ENCODE results near the gene RPL23. TPM values are rescaled to one million over a fixed set of nuclear protein-coding genes. Genes with fewer than 3 reads are reported as not detected.

The RPL23 gene
- polyA plus RNA-seq, 1 of the 3 experiments (the other 2 are of a cell fraction): 2,658 TPM

DNA sequence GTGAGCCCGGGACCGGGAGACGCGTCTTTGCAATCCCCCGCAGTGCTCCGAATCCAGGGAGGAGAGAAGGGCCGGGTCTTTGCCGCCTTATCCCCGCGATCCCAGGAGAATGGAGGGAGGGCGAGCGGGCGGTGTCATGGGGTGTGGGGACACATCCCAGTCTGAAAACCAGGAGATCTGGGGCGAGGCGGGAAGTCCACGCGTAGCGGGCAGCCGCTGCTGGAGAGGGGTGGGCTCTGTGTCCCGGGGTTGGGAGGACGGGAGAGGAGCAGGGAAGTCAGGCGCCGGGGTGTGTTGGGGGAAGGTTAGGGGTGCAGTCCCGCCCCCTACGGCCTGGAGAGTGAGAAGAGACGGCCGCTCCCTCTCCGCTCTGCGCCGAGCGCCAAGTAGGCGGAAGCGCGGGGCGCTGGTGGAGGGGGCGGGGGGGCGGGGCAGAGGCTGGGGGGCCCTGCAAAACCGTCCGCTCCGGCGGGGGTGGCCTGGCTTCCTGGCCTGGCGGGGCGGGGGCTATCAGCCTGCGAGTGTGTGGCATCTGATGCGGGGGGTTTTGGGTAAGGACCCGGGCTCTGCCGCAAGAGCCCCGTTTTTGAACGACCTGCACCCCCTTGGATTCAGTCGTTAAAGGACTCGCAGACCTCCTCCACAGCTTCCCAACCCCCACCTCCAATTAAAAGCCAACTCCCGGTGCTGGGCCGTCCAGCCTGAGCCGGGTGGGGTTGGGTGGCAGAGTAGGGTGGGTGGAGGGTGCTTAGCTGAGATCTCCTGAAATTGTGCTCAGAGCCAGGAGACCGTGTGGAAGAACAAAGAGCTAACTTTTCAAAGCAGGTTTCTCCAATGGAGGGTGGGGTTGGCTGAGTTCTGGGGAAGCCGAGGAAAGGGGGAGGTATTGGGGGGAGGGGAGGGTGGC is 17.0 kb upstream of the RPL23 start:
- TF ChIP-seq, protein P1, sequence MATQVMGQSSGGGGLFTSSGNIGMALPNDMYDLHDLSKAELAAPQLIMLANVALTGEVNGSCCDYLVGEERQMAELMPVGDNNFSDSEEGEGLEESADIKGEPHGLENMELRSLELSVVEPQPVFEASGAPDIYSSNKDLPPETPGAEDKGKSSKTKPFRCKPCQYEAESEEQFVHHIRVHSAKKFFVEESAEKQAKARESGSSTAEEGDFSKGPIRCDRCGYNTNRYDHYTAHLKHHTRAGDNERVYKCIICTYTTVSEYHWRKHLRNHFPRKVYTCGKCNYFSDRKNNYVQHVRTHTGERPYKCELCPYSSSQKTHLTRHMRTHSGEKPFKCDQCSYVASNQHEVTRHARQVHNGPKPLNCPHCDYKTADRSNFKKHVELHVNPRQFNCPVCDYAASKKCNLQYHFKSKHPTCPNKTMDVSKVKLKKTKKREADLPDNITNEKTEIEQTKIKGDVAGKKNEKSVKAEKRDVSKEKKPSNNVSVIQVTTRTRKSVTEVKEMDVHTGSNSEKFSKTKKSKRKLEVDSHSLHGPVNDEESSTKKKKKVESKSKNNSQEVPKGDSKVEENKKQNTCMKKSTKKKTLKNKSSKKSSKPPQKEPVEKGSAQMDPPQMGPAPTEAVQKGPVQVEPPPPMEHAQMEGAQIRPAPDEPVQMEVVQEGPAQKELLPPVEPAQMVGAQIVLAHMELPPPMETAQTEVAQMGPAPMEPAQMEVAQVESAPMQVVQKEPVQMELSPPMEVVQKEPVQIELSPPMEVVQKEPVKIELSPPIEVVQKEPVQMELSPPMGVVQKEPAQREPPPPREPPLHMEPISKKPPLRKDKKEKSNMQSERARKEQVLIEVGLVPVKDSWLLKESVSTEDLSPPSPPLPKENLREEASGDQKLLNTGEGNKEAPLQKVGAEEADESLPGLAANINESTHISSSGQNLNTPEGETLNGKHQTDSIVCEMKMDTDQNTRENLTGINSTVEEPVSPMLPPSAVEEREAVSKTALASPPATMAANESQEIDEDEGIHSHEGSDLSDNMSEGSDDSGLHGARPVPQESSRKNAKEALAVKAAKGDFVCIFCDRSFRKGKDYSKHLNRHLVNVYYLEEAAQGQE (IDR thresholded peaks at IDR 0.05; ENCODE audit: low read depth, low read length): no peak
- TF ChIP-seq RAD21 (IDR thresholded peaks at IDR 0.05; ENCODE audit: low read length) (no peak), NFIC (IDR thresholded peaks at IDR 0.05; ENCODE audit: borderline replicate concordance) (no peak), GATA2 (CRISPR knock-in tag; IDR thresholded peaks at IDR 0.05) (0 out of 2 replicates have a peak, but pooled peaks have one; percentile 9), EP300 (IDR thresholded peaks at IDR 0.05; ENCODE audit: borderline replicate concordance in 1 of 2, low read depth in 1 of 2, low read length in 1 of 2) (0 out of 4 replicates have a peak, but pooled peaks of 1 of the 2 experiments have one; percentile 7), MXI1 (IDR thresholded peaks at IDR 0.05; ENCODE audit: low read depth, low read length) (0 out of 2 replicates have a peak, but pooled peaks have one; percentile 7), EZH2phosphoT487 (IDR thresholded peaks at IDR 0.05; ENCODE audit: borderline replicate concordance, low read depth) (no peak), TAF1 (IDR thresholded peaks at IDR 0.05; ENCODE audit: borderline replicate concordance, low read depth, low read length) (no peak), SIN3A (IDR thresholded peaks at IDR 0.05; ENCODE audit: borderline replicate concordance, low read depth, low read length) (no peak), SMC3 (IDR thresholded peaks at IDR 0.05; ENCODE audit: low read depth, low read length) (no peak)
- TF ChIP-seq, protein P2, sequence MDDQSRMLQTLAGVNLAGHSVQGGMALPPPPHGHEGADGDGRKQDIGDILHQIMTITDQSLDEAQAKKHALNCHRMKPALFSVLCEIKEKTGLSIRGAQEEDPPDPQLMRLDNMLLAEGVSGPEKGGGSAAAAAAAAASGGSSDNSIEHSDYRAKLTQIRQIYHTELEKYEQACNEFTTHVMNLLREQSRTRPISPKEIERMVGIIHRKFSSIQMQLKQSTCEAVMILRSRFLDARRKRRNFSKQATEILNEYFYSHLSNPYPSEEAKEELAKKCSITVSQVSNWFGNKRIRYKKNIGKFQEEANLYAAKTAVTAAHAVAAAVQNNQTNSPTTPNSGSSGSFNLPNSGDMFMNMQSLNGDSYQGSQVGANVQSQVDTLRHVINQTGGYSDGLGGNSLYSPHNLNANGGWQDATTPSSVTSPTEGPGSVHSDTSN (IDR thresholded peaks at IDR 0.05): no peak
- TF ChIP-seq, protein P3, sequence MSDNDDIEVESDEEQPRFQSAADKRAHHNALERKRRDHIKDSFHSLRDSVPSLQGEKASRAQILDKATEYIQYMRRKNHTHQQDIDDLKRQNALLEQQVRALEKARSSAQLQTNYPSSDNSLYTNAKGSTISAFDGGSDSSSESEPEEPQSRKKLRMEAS (IDR thresholded peaks at IDR 0.05; ENCODE audit: low read depth): 0 out of 2 replicates have a peak, but pooled peaks have one; percentile 6
- no peaks in the 10 kb centered on the region for H3K9me2 ChIP-seq
- peaks cover 6 to 14% of the 10 kb centered on the region in 2 experiments for H3K36me3 ChIP-seq (replicated peaks in 1 of 2; ENCODE audit: control insufficient read depth in 1 of 2, insufficient read depth in 2 of 2, low read length in 1 of 2)
- no peaks in the 10 kb centered on the region for H3K27me3 ChIP-seq (ENCODE audit: insufficient read depth)
- peak overlapping the region; percentile 89 to 96 for H3K27ac ChIP-seq (ENCODE audit: low read depth in 2 of 2, low read length in 1 of 2)
- H3K4me2 ChIP-seq: peak overlapping the region; percentile 95
- CTCF ChIA-PET: interaction anchor here (0.9 to 2.9 kb wide), 9 partner anchors 12 to 283 kb away, joined by 3 to 16 read pairs (median 5); no protein-coding TSS in a partner anchor
- peaks cover 23 to 43% of the 10 kb centered on the region in 2 experiments; a peak in 3 of 4 replicates for H3K4me1 ChIP-seq (ENCODE audit: control insufficient read depth in 1 of 2, insufficient read depth in 2 of 2, low read depth in 1 of 2, low read length in 1 of 2)
- POLR2A ChIA-PET: interaction anchor here (0.5 to 3.8 kb wide), 12 partner anchors 14 to 119 kb away, joined by 3 to 41 read pairs (median 4); partner anchors contain the start of genes CWC25, LASP1NB, PIP4K2B and RPL23
- DNase-seq: peak; percentile 83
- no peaks in the 10 kb centered on the region for H3K9me3 ChIP-seq
- H3K79me2 ChIP-seq (ENCODE audit: insufficient read depth): peaks cover 56% of the 10 kb centered on the region
- peaks cover 44% of the 10 kb centered on the region for H4K20me1 ChIP-seq (ENCODE audit: insufficient read depth)
- H3K4me3 ChIP-seq (ENCODE audit: low read depth in 2 of 2, low read length in 1 of 2): peak overlapping the region; percentile 94 to 97
- WGBS (ENCODE audit: low lambda C conversion rate): under 1% methylated on average over 15 of the region's 56 CpGs
- H3F3A ChIP-seq (replicated peaks; ENCODE audit: insufficient read depth): peaks cover 22% of the 10 kb centered on the region
- peak overlapping the region; percentile 96 for H3K9ac ChIP-seq
- H2AFZ ChIP-seq (ENCODE audit: low read depth): peak overlapping the region; percentile 75
